Motor neuron (in vitro differentiated cells): ENCODE measurements around the gene EIF5B. TPM values are rescaled to one million over a fixed set of nuclear protein-coding genes. Genes with fewer than 3 reads are reported as not detected.
A peak's percentile ranks its signal among the peaks of the same experiment; 100 is the strongest.
"Not testable (repeated sequence)": the region's sequence is repeated elsewhere in the genome, so short reads cannot be mapped to it uniquely, and the experiment has no call there.

Experiments used
- ATAC-seq, 8 experiments: fragments of 200-7000 bp; cut with Tn5 transposase; replicated peaks in 6 of 8; 2 replicates each; pipeline ENCODE4 v1.8.0; 2021; ENCODE audit warnings: mild to moderate bottlenecking in 8 of 8, moderate library complexity in 8 of 8
- H3K27ac ChIP-seq, 2 donors: fragments of 250-450 bp; sonication (Bioruptor Pico); 2 replicates each; pipeline ENCODE4 v1.9.0; 2021; ENCODE audit warnings: antibody characterized with exemption in 2 of 2, mild to moderate bottlenecking in 2 of 2, moderate library complexity in 1 of 2
- H3K4me1 ChIP-seq, 2 donors: fragments of 250-450 bp; sonication (Bioruptor Pico); replicated peaks in 1 of 2; 2 replicates each; pipeline ENCODE4 v1.6.1; 2021; ENCODE audit warnings: antibody characterized with exemption in 2 of 2, mild to moderate bottlenecking in 2 of 2, moderate library complexity in 1 of 2
- H3K4me3 ChIP-seq, 5 donors: fragments of 250-450 bp; sonication (Bioruptor Pico); 2 replicates each; pipeline ENCODE4 v1.9.0; 2021; ENCODE audit warnings: antibody characterized with exemption in 5 of 5, mild to moderate bottlenecking in 5 of 5, moderate library complexity in 4 of 5
- WGBS, 10 experiments: fragments of 450-650 bp; shearing (Covaris generic); methylation state at CpG; one replicate each; pipeline ENCODE4 v1.0.0; 2022; 5-methylcytosine and 5-hydroxymethylcytosine counted together
- in situ Hi-C, 9 experiments: fragments of 400-800 bp; cut with MboI; loops; one replicate each; pipeline ENCODE4 v1.15.0; 2021; ENCODE audit warnings: low sequenced_read_pairs in 9 of 9, low pct_unique_long_range_greater_than_20kb in 2 of 9; ENCODE audit not compliant: unreplicated experiment in 9 of 9
- total RNA-seq, 8 experiments: library from RNA; unstranded; fragments of 300-600 nt; gene quantifications; 2 replicates each; pipeline versions ENCODE4 v1.2.3 to v1.2.4, GENCODE V29; 2022

The EIF5B gene
- total RNA-seq, 8 experiments from 2014 or later, result 15.2 to 58.9 (median 26.7) TPM

- H3K4me3 ChIP-seq, in situ Hi-C loops, ATAC-seq, H3K4me1 ChIP-seq, H3K27ac ChIP-seq: not testable (repeated sequence)
- WGBS, 10 experiments, result 40 to 100% (median 95%) methylated on average over 1 to 4 of the region's 7 CpGs; no CpG with 5 or more reads in 1 of the 10 experiments
Measured at GRCh38 chr2:99345446-99345845, 8.3 kb downstream of the EIF5B start.

DNA sequence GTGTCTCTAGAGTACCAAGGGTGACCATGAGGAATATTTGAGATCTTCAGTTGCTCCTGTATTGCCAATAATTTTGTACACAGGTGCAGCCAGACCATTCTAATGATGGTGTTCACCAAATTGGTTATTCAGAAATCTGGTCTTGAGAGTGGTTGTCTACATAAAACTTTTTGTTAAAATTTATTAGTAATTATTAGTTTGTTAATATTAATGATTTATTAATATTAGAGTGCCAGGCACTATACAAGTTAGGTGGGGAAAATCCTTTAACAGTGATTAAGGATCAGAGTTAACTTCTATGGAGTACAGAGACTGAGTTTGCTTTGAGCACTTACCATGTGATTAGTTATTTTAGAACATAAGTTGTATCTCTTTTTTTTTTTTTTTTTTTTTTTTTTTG is 9.0 kb downstream of the EIF5B start:
- no peak overlapping the region for H3K27ac ChIP-seq
- no peak for ATAC-seq
- no peak overlapping the region for H3K4me3 ChIP-seq
- in situ Hi-C loops, result no loop called here
- H3K4me1 ChIP-seq, result no peaks in the 10 kb centered on the region

DNA sequence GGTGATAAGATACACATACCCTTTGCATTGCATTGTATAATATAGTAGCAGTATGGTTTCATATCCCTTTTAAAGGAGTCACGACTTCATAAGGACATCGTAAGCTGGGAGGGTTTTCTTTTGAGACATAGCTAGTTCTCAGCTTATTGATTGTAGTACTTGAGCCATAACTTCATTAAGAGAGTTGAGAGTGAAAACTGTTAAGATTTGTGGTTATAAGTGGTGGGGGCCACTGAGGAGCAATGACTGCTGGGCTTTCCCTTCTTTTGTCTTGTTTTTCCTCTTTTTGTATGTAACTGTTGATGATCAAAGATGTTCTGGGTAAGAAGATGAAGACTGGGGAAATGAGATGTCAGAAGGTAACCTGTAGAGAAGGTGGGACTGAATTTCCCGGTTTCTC is 11.0 kb downstream of the EIF5B start:
- in situ Hi-C loops, result no loop called here
- ATAC-seq, result no peak
- H3K27ac ChIP-seq, result no peak overlapping the region
- no peak overlapping the region for H3K4me3 ChIP-seq
- WGBS, 10 experiments, result 75 to 100% (median 100%) methylated on average over 1 to 3 of the region's 3 CpGs; no CpG with 5 or more reads in 2 of the 10 experiments
- no peaks in the 10 kb centered on the region for H3K4me1 ChIP-seq

GRCh38 chr2:99350194-99350593 is 13.0 kb downstream of the EIF5B start:
- in situ Hi-C loops, result no loop called here
- Histone ChIP-seq H3K27ac (no peak overlapping the region), H3K4me3 (no peak overlapping the region), H3K4me1 (no peaks in the 10 kb centered on the region)
- no peak for ATAC-seq

DNA sequence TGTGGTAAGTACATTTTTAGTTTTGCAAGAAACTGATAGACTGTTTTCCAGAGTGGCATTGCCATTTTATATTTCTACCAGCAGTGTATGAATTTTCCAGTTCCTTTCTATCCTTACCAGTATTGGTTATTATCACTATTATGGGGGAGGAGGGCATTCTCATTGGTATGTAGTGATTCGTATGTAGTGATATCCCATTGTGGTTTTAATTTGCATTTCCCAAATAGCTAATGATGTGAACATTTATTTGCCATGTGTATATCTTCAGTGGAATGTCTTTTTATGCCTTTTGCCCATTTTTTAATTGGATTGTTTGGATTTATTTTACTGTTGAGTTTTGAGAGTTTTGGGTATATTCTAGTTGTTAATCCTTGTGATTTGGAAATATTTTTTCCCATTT is 16.9 kb downstream of the EIF5B start:
- WGBS, 10 experiments, result 17 to 100% (median 85%) methylated on average over 1 of the region's 1 CpG; no CpG with 5 or more reads in 2 of the 10 experiments
- in situ Hi-C loops, result no loop called here
- H3K27ac ChIP-seq, result no peak overlapping the region
- no peak for ATAC-seq
- H3K4me3 ChIP-seq, result no peak overlapping the region
- H3K4me1 ChIP-seq, result no peaks in the 10 kb centered on the region

GRCh38 chr2:99354825-99355224 is 17.6 kb downstream of the EIF5B start:
- ATAC-seq, H3K27ac ChIP-seq, in situ Hi-C loops, H3K4me1 ChIP-seq, H3K4me3 ChIP-seq: not testable (repeated sequence)
- 60 to 100% (median 94%) methylated on average over 1 to 6 of the region's 8 CpGs for whole genome bisulfite sequencing, 10 experiments

DNA sequence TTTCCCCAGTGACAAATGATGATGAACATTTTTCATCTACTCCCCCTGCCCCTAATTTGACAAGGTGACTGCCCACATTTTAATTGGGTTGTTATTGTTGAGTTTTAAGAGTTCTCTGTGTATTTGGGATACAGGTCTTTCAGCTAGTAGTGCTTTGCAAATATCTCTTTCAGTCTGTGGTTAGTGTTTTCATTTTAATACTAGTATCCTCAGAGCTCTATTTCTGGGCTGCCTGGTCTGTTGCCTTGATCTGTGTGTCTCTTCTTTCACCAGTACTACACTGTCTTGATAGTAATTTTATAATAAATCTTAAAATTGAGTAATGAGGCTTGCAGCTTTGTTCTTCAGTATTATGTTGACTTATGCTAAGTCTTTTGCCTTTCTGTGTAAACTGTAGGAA is 19.7 kb downstream of the EIF5B start:
- no peak overlapping the region for H3K27ac ChIP-seq
- ATAC-seq, result peak in 1 of 8 experiments; percentile 57
- in situ Hi-C loops, result no loop called here
- H3K4me3 ChIP-seq, result no peak overlapping the region
- H3K4me1 ChIP-seq, result no peaks in the 10 kb centered on the region

DNA sequence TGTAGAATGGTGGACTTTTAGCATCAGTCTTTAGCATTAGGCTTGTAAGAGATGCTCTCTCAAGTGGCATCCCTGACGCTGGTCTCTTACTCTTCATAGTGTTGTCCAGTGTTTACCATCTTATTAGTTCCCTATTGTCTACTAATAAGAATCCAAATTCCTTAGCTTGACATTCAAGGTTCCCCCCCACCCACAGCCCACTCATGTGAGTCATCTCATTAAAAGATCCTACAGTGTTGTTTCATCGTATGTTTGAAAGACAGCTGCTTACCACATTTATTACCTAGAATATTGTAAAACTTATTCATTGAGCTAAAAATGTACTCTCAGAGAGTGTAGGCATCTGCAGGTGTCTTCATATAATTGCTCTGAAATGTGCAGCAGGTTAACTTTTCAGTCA is 28.5 kb downstream of the EIF5B start:
- ATAC-seq, result no peak
- 65 to 83% (median 74%) methylated on average over 1 to 2 of the region's 2 CpGs; no CpG with 5 or more reads in 6 of the 10 experiments for WGBS, 10 experiments
- no peak overlapping the region for H3K4me3 ChIP-seq
- no peaks in the 10 kb centered on the region for H3K4me1 ChIP-seq
- no peak overlapping the region for H3K27ac ChIP-seq
- in situ Hi-C loops, result no loop called here

DNA sequence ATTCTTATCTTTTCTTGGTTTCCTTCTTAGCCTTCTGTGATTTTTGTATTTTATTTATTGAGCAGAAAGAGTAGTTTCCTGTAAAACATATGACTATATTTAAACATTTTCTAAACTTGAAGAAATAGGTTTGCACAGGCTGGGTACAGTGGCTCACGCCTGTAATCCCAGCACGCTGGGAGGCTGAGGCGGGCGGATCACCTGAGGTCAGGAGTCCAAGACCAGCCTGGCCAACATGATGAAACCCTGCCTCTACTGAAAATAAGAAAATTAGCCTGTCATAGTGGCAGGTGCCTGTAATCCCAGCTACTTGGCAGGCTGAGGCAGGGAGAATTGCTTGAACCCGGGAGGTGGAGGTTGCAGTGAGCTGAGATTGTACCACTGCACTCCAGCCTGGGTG is 31.7 kb downstream of the EIF5B start:
- H3K27ac ChIP-seq, in situ Hi-C loops, H3K4me3 ChIP-seq, H3K4me1 ChIP-seq, ATAC-seq: not testable (repeated sequence)
- 92 to 100% (median 100%) methylated on average over 1 to 5 of the region's 5 CpGs; no CpG with 5 or more reads in 3 of the 10 experiments for WGBS, 10 experiments

DNA sequence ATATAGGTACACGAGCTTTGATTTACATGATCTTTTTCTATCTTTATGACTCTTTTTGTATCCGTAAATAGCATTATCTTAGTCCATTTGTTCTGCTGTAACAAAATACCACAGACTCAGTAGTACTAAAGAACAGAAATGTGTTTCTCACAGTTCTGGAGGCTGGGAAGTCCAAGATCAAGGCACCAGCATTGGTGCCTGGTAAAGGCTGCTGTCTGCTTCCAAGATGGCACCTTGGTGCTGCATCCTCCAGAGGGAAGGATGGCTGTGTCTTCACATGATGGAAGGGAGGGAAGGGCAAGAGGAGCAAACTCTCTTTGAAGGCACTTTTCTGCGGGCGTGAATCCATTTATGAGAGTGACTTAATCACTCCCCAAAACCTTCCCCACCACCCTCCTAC is 36.0 kb downstream of the EIF5B start:
- 87 to 100% (median 97%) methylated on average over 2 to 4 of the region's 4 CpGs for WGBS, 10 experiments
- ATAC-seq, result no peak
- in situ Hi-C loops, result no loop called here
- no peak overlapping the region for H3K4me3 ChIP-seq
- no peak overlapping the region for H3K27ac ChIP-seq
- H3K4me1 ChIP-seq, result no peaks in the 10 kb centered on the region

DNA sequence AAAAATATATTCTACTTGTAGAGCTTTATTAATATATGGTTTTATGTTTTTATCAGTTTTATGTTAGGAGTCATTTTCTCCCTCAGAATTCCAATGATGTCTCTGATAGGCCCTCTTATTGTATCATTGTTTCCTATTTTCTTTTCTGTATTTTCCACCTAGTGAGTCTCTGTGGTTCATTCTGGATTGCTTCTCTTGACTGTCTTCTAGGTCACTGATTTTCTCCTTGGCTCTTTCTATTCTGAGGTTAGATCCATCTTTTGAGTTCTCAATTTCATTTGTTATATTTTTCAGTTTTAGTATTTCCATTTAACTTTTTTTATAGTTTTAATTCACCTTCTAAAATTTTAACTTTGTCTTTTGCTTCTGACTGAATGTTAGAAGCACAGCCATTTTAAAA is 37.6 kb downstream of the EIF5B start:
- Histone ChIP-seq H3K4me1 (no peaks in the 10 kb centered on the region), H3K4me3 (no peak overlapping the region), H3K27ac (no peak overlapping the region)
- no peak for ATAC-seq
- in situ Hi-C loops, result no loop called here

- in situ Hi-C loops, result no loop called here
- ATAC-seq, result no peak
- Histone ChIP-seq H3K27ac (no peak overlapping the region), H3K4me1 (no peaks in the 10 kb centered on the region), H3K4me3 (no peak overlapping the region)
- 73 to 100% (median 97%) methylated on average over 1 to 7 of the region's 7 CpGs for WGBS, 10 experiments
Measured at GRCh38 chr2:99376254-99376864, 39.2 kb downstream of the EIF5B start.

- H3K4me3 ChIP-seq, result no peak overlapping the region
- H3K27ac ChIP-seq, result no peak overlapping the region
- in situ Hi-C loops, result no loop called here
- no peaks in the 10 kb centered on the region for H3K4me1 ChIP-seq
- 89 to 100% (median 100%) methylated on average over 1 of the region's 1 CpG; no CpG with 5 or more reads in 4 of the 10 experiments for WGBS, 10 experiments
- ATAC-seq, result no peak
Measured at GRCh38 chr2:99377879-99378278, 40.7 kb downstream of the EIF5B start.

DNA sequence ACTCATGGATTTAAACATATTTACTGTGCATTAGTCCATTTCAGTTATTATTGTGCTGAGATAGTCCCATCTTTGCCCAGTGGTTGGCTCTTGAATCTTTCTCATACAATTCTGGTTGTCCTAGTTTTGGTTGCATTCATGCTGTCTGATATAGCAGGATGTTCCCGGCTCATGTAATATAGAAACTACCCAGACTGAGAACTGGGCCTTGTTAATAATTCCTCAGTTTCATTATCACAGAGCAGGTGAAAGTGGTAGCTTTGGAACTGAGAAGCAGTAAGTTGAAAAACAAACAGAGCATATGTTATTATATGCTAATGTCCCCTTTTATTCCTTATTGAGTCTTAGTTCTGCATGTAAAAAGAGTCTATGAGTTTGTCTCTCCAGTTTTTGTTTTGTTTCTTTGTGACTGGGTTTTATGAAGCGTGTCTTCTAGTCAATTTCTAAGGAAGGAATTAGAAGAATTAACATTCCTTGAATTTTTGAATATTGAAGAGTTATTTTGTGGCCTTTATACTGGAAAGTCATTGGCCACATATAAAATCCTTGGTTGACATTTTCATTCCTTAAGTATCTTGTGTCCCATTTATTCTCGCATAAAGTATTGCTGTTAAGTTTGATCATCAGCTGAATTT is 43.3 kb downstream of the EIF5B start:
- in situ Hi-C loops, result no loop called here
- Histone ChIP-seq H3K27ac (no peak overlapping the region), H3K4me1 (no peaks in the 10 kb centered on the region), H3K4me3 (no peak overlapping the region)
- ATAC-seq, result peak in 1 of 8 experiments; percentile 53
- WGBS, 10 experiments, result 64 to 100% (median 100%) methylated on average over 1 to 3 of the region's 3 CpGs
